Loucy (cell line): ENCODE results near the gene CLSTN1.

Experiments used
- H2AFZ ChIP-seq: fragments of 200-600 bp; sonication (generic); 2 replicates; pipeline ENCODE4 v1.6.0; 2016; ENCODE audit warnings: antibody characterized with exemption, mild to moderate bottlenecking, low read length, moderate library complexity
- H3F3A ChIP-seq: fragments of 200-600 bp; 2 replicates; pipeline ENCODE4 v1.6.0; 2016; ENCODE audit warnings: antibody characterized with exemption, low read depth, mild to moderate bottlenecking
- H3K27me3 ChIP-seq: fragments of 200-600 bp; sonication (generic); 2 replicates; pipeline ENCODE4 v1.6.1; 2014; ENCODE audit warnings: low read length, mild to moderate bottlenecking; ENCODE audit not compliant: insufficient read depth, poor library complexity, severe bottlenecking
- H3K36me3 ChIP-seq: fragments of 200-600 bp; sonication (generic); 2 replicates; pipeline ENCODE4 v1.6.1; 2016; ENCODE audit warnings: low read length; ENCODE audit not compliant: insufficient read depth
- H3K4me1 ChIP-seq: fragments of 200-600 bp; sonication (generic); 2 replicates; pipeline ENCODE4 v1.5.1; 2014; ENCODE audit warnings: low read length, mild to moderate bottlenecking; ENCODE audit not compliant: insufficient read depth, poor library complexity, severe bottlenecking
- H3K4me2 ChIP-seq: fragments of 200-600 bp; sonication (generic); 2 replicates; pipeline ENCODE4 v1.6.0; 2014; ENCODE audit warnings: antibody characterized with exemption, low read length, low read depth, mild to moderate bottlenecking; ENCODE audit not compliant: poor library complexity, severe bottlenecking
- H3K4me3 ChIP-seq: fragments of 200-600 bp; sonication (generic); 2 replicates; pipeline ENCODE4 v1.5.1; 2014; ENCODE audit warnings: low read length, mild to moderate bottlenecking, mixed read lengths; ENCODE audit not compliant: poor library complexity, severe bottlenecking
- H3K79me2 ChIP-seq: fragments of 200-600 bp; sonication (generic); 2 replicates; pipeline ENCODE4 v1.6.1; 2014; ENCODE audit warnings: low read length; ENCODE audit not compliant: insufficient read depth
- H3K9ac ChIP-seq: fragments of 200-600 bp; sonication (generic); 2 replicates; pipeline ENCODE4 v1.6.0; 2014; ENCODE audit warnings: mild to moderate bottlenecking, low read depth, low read length, moderate library complexity; ENCODE audit not compliant: poor library complexity, severe bottlenecking
- H3K9me2 ChIP-seq: fragments of 200-600 bp; sonication (generic); replicated peaks from 2 replicates; pipeline ENCODE4 v1.6.1; 2016; ENCODE audit warnings: low read depth, low read length, mixed read lengths
- H3K9me3 ChIP-seq: fragments of 200-600 bp; sonication (generic); 2 replicates; pipeline ENCODE4 v1.6.1; 2014; ENCODE audit warnings: mild to moderate bottlenecking, antibody characterized with exemption, low read length, low read depth; ENCODE audit not compliant: insufficient read depth
- H4K20me1 ChIP-seq: fragments of 200-600 bp; sonication (generic); 2 replicates; pipeline ENCODE4 v1.6.0; 2014; ENCODE audit warnings: antibody characterized with exemption, low read length, mild to moderate bottlenecking; ENCODE audit not compliant: insufficient read depth, poor library complexity, severe bottlenecking
- CTCF ChIP-seq: fragments of 200-600 bp; sonication (generic); conservative IDR thresholded peaks from 2 replicates; pipeline ENCODE4 v1.5.1; 2014; ENCODE audit warnings: mild to moderate bottlenecking, antibody characterized with exemption, low read length
- EZH2phosphoT487 ChIP-seq: fragments of 200-600 bp; IDR thresholded peaks from 2 replicates; pipeline ENCODE4 v1.6.1; 2018; ENCODE audit warnings: antibody characterized with exemption, mild to moderate bottlenecking, moderate library complexity, borderline replicate concordance

Gene CLSTN1

GRCh38 chr1:9696793-9697192, 127.0 kb downstream of the CLSTN1 start:
- no peak overlapping the region for H2AFZ ChIP-seq
- no peaks in the 10 kb centered on the region for H3K4me1 ChIP-seq
- no peaks in the 10 kb centered on the region for H3K36me3 ChIP-seq
- TF ChIP-seq EZH2phosphoT487 (no peak), CTCF (no peak)
- no peaks in the 10 kb centered on the region for H3K27me3 ChIP-seq
- H3K4me3 ChIP-seq: no peak overlapping the region
- no peaks in the 10 kb centered on the region for H3K9me2 ChIP-seq
- H3K79me2 ChIP-seq: no peaks in the 10 kb centered on the region
- no peak overlapping the region for H3K9ac ChIP-seq
- H3K4me2 ChIP-seq: no peak overlapping the region
- H3K9me3 ChIP-seq: no peaks in the 10 kb centered on the region
- no peaks in the 10 kb centered on the region for H4K20me1 ChIP-seq
- no peaks in the 10 kb centered on the region for H3F3A ChIP-seq

- H3K4me3 ChIP-seq: no peak overlapping the region
- peaks cover 2% of the 10 kb centered on the region; the same call in 1 of the 2 replicates for H3F3A ChIP-seq
- H3K79me2 ChIP-seq: no peaks in the 10 kb centered on the region
- no peaks in the 10 kb centered on the region for H3K9me2 ChIP-seq
- H3K9ac ChIP-seq: no peak overlapping the region
- no peak overlapping the region for H3K4me2 ChIP-seq
- peaks cover 8% of the 10 kb centered on the region for H3K27me3 ChIP-seq
- H3K36me3 ChIP-seq: no peaks in the 10 kb centered on the region
- H2AFZ ChIP-seq: no peak overlapping the region
- no peaks in the 10 kb centered on the region for H3K9me3 ChIP-seq
- H3K4me1 ChIP-seq: peaks cover 16% of the 10 kb centered on the region
- H4K20me1 ChIP-seq: no peaks in the 10 kb centered on the region
- TF ChIP-seq CTCF (peak; percentile 39; the same call in 1 of the 2 replicates), EZH2phosphoT487 (no peak)
These were observed 132.1 kb downstream of the CLSTN1 start for GRCh38 chr1:9691691-9692090.

- Histone ChIP-seq H4K20me1 (no peaks in the 10 kb centered on the region), H3K9ac (no peak overlapping the region)
These were observed 132.7 kb downstream of the CLSTN1 start for GRCh38 chr1:9691108-9691445.

More at GRCh38 chr1:9691108-9691445, 132.7 kb downstream of the CLSTN1 start:
- no peaks in the 10 kb centered on the region for H3K79me2 ChIP-seq
- no peaks in the 10 kb centered on the region for H3K36me3 ChIP-seq
- no peak for TF ChIP-seq EZH2phosphoT487
- TF ChIP-seq CTCF: no peak
- peaks cover 16% of the 10 kb centered on the region for H3K4me1 ChIP-seq
- no peaks in the 10 kb centered on the region for H3K9me3 ChIP-seq
- H3K9me2 ChIP-seq: no peaks in the 10 kb centered on the region
- H3K4me2 ChIP-seq: no peak overlapping the region
- H2AFZ ChIP-seq: no peak overlapping the region
- H3K4me3 ChIP-seq: no peak overlapping the region
- H3K27me3 ChIP-seq: peaks cover 8% of the 10 kb centered on the region
- H3F3A ChIP-seq: peaks cover 4% of the 10 kb centered on the region; the same call in 1 of the 2 replicates
